ENCODE results near the gene MAD1L1.

- TF ChIP-seq CTCF (IDR thresholded peaks at IDR 0.05): no peak
- TF ChIP-seq POLR2AphosphoS5 (IDR thresholded peaks at IDR 0.05): peak in 2 of 3 donors; percentile 6 to 14
- TF ChIP-seq EP300 (IDR thresholded peaks at IDR 0.05; ENCODE audit: low read depth): no peak
- peak; percentile 46 for TF ChIP-seq POLR2A (IDR thresholded peaks at IDR 0.05)
Measured at GRCh38 chr7:1940402-1940786, 292.4 kb downstream of the MAD1L1 start.
